SJSA1 (cell line): Measurements from ENCODE around the gene OVOL3. TPM values are rescaled to one million over a fixed set of nuclear protein-coding genes. Genes with fewer than 3 reads are reported as not detected.

ENCODE experiments used
- DNase-seq, 2 experiments: peaks; one replicate each; pipeline ENCODE4 v3.0.0-alpha.2; 2015 to 2020; ENCODE audit warnings: low spot score in 2 of 2, low read depth in 1 of 2
- H3K27ac ChIP-seq: fragments of 250-450 bp; sonication (Bioruptor Pico); 2 replicates; pipeline ENCODE4 v1.5.1; 2020; ENCODE audit warnings: mild to moderate bottlenecking, moderate library complexity
- H3K27me3 ChIP-seq: fragments of 250-450 bp; sonication (Bioruptor Pico); replicated peaks from 2 replicates; pipeline ENCODE4 v1.5.1; 2020; ENCODE audit warnings: mild to moderate bottlenecking, moderate library complexity
- H3K36me3 ChIP-seq: fragments of 250-450 bp; sonication (Bioruptor Pico); 2 replicates; pipeline ENCODE4 v1.5.1; 2020; ENCODE audit warnings: mild to moderate bottlenecking
- H3K4me1 ChIP-seq: fragments of 250-450 bp; sonication (Bioruptor Pico); replicated peaks from 2 replicates; pipeline ENCODE4 v1.6.1; 2021; ENCODE audit warnings: mild to moderate bottlenecking
- H3K4me3 ChIP-seq: fragments of 250-450 bp; sonication (Bioruptor Pico); 2 replicates; pipeline ENCODE4 v1.5.1; 2020; ENCODE audit warnings: mild to moderate bottlenecking
- H3K9me3 ChIP-seq: fragments of 250-450 bp; sonication (Bioruptor Pico); replicated peaks from 2 replicates; pipeline ENCODE4 v1.5.1; 2020; ENCODE audit warnings: mild to moderate bottlenecking
- total RNA-seq: library from RNA; depleted of rRNA; stranded (reverse); fragments of >200 nt; shearing (Covaris generic); gene quantifications from 2 replicates; pipeline ENCODE4 v1.2.3, GENCODE V29; 2014

The OVOL3 gene
- total RNA-seq, 1 experiment from 2014 or later, result not detected

DNA sequence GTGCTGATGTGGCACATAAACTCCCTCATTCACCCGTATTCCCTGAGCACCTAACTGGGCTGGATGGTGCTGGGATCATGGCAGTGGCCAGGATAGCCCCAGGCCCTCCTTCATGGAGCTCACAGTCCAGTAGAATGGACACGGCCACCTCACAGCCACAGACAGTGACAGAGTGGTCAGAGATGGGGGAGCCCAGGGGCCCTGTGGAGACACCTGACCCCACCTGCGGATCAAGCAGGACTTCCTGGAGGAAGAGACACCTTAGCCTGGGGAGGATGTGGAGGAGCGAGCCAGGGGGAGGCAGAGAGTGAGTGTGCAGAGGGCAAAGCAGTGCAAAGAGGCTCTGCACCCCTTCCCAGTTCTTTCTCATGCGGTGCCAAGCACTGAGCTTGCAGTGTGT is 21.1 kb upstream of the OVOL3 start:
- DNase-seq, result no peak
- H3K9me3 ChIP-seq, result no peaks in the 10 kb centered on the region
- H3K27me3 ChIP-seq, result no peaks in the 10 kb centered on the region
- no peak overlapping the region for H3K27ac ChIP-seq
- no peak overlapping the region for H3K4me3 ChIP-seq
- H3K4me1 ChIP-seq, result no peaks in the 10 kb centered on the region
- peaks cover 83% of the 10 kb centered on the region for H3K36me3 ChIP-seq

DNA sequence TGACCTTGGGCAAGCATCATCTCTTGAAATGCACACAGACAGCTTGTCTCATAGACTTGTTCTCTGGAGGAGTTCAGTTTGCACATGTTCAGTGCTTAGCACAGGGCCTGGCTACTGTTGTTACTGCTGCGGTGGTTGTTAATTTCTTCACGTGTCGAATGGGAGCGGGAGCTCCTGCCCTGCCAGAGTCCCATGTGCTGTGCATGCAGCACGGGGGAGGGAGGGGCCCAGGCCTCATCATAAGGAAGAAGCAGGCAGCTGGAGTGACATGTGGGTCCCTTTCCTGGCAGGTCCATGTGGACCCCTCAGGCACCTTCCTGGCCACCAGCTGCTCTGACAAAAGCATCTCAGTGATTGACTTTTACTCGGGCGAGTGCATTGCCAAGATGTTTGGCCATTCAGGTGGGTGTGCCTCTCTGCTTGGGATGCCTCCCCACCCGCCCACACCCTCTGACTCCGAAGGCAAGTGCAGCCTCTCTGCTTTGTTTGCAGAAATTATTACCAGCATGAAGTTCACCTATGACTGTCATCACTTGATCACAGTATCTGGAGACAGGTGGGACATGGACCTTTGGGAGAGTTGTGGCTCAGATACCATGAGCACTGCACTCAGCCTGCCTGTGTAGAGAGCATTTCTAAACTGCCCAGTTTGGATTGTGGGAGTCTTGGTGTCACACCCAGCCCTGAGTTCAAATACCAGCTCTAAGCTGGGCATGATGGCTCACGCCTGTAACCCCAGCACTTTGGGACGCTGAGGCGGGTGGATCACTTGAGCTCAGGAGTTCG is 19.8 kb upstream of the OVOL3 start:
- H3K4me1 ChIP-seq, result no peaks in the 10 kb centered on the region
- H3K27ac ChIP-seq, result no peak overlapping the region
- no peak for DNase-seq
- peaks cover 85% of the 10 kb centered on the region for H3K36me3 ChIP-seq
- no peaks in the 10 kb centered on the region for H3K9me3 ChIP-seq
- H3K27me3 ChIP-seq, result no peaks in the 10 kb centered on the region
- no peak overlapping the region for H3K4me3 ChIP-seq

DNA sequence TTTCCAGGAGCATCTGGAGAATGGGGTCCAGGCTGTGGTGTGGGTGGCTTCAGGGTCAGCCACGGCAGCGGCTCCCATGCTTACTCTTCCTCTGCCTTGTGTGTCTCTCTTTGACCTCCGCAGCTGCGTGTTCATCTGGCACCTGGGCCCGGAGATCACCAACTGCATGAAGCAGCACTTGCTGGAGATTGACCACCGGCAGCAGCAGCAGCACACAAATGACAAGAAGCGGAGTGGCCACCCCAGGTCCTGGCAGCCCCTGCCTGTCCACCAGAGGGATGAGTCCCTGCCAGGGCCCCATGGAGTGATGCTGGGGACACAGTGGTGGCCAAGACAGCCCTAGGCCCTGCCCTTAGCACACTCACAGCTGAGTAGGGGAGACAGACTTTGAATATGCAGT is 18.4 kb upstream of the OVOL3 start:
- Histone ChIP-seq H3K4me1 (no peaks in the 10 kb centered on the region), H3K9me3 (no peaks in the 10 kb centered on the region), H3K27me3 (no peaks in the 10 kb centered on the region), H3K27ac (no peak overlapping the region), H3K4me3 (no peak overlapping the region), H3K36me3 (peaks cover 85% of the 10 kb centered on the region)
- DNase-seq, result no peak

- H3K4me1 ChIP-seq, result no peaks in the 10 kb centered on the region
- no peak overlapping the region for H3K27ac ChIP-seq
- H3K36me3 ChIP-seq, result peaks cover 82% of the 10 kb centered on the region
- H3K27me3 ChIP-seq, result no peaks in the 10 kb centered on the region
- no peak overlapping the region for H3K4me3 ChIP-seq
- no peaks in the 10 kb centered on the region for H3K9me3 ChIP-seq
- DNase-seq, result no peak
These were observed 17.7 kb upstream of the OVOL3 start for GRCh38 chr19:36093146-36093662.

DNA sequence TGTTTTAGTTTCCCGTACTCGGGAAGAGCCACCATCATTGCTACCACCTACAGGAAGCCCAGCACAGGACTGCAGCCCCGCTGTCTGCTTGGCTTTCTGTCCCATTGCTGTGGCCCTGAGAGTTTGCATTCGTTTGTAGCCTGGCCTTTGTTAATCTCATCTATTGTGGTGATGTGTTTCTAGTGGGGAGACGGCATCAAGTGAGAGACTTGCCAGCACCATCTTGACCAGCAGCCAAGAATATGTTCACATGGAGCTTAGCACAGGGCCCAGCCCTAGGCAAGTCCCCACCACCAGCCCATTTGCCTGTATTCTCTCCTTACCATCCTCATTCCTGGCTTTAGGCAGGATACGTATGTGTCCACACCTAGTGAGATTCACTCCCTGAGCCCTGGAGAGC is 17.3 kb upstream of the OVOL3 start:
- DNase-seq, result no peak
- H3K27ac ChIP-seq, result no peak overlapping the region
- no peaks in the 10 kb centered on the region for H3K27me3 ChIP-seq
- peaks cover 82% of the 10 kb centered on the region for H3K36me3 ChIP-seq
- no peaks in the 10 kb centered on the region for H3K9me3 ChIP-seq
- no peak overlapping the region for H3K4me3 ChIP-seq
- no peaks in the 10 kb centered on the region for H3K4me1 ChIP-seq

GRCh38 chr19:36097036-36097435 is 13.9 kb upstream of the OVOL3 start:
- no peak overlapping the region for H3K4me3 ChIP-seq
- H3K9me3 ChIP-seq, result no peaks in the 10 kb centered on the region
- no peak for DNase-seq
- H3K27me3 ChIP-seq, result no peaks in the 10 kb centered on the region
- H3K27ac ChIP-seq, result no peak overlapping the region
- H3K4me1 ChIP-seq, result no peaks in the 10 kb centered on the region
- peaks cover 86% of the 10 kb centered on the region for H3K36me3 ChIP-seq

- no peaks in the 10 kb centered on the region for H3K9me3 ChIP-seq
- H3K4me1 ChIP-seq, result no peaks in the 10 kb centered on the region
- H3K36me3 ChIP-seq, result peaks cover 88% of the 10 kb centered on the region
- no peaks in the 10 kb centered on the region for H3K27me3 ChIP-seq
- DNase-seq, result no peak
- H3K27ac ChIP-seq, result no peak overlapping the region
- H3K4me3 ChIP-seq, result no peak overlapping the region
These were observed 11.7 kb upstream of the OVOL3 start for GRCh38 chr19:36099166-36099785.

- Histone ChIP-seq H3K9me3 (no peaks in the 10 kb centered on the region), H3K27me3 (no peaks in the 10 kb centered on the region), H3K36me3 (peaks cover 91% of the 10 kb centered on the region), H3K4me1 (no peaks in the 10 kb centered on the region), H3K4me3 (no peak overlapping the region), H3K27ac (no peak overlapping the region)
- no peak for DNase-seq
These were observed 10.5 kb upstream of the OVOL3 start for GRCh38 chr19:36100476-36100875.

- no peaks in the 10 kb centered on the region for H3K9me3 ChIP-seq
- peaks cover 94% of the 10 kb centered on the region for H3K36me3 ChIP-seq
- H3K27ac ChIP-seq, result no peak overlapping the region
- H3K4me1 ChIP-seq, result no peaks in the 10 kb centered on the region
- no peak overlapping the region for H3K4me3 ChIP-seq
- H3K27me3 ChIP-seq, result no peaks in the 10 kb centered on the region
- no peak for DNase-seq
These were observed 9.2 kb upstream of the OVOL3 start for GRCh38 chr19:36101550-36102327.

DNA sequence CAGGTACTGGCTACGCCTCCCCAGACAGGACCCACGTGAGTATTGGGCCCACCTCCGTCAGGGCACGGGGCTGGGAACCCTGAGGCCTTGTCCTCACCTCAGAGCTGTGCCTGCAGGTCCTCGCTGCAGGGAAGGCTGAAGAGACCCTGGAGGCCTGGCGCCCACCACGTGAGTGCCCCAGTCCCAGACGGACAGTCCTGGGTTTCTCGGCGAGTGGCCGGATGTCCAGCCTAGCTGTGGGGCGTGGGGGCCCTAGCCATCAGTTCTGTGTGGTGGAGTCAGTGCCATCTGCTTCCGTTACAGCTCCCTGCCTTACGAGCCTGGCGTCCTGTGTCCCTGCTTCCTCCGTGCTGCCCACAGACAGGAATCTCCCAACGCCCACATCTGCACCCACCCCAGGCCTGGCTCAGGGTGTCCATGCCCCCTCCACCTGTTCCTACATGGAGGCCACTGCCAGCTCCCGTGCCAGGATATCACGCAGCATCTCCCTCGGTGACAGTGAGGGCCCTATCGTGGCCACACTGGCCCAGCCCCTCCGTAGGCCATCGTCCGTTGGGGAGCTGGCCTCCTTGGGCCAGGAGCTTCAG is 7.8 kb upstream of the OVOL3 start:
- no peak overlapping the region for H3K4me3 ChIP-seq
- H3K36me3 ChIP-seq, result peaks cover 87% of the 10 kb centered on the region
- H3K27me3 ChIP-seq, result no peaks in the 10 kb centered on the region
- no peak overlapping the region for H3K27ac ChIP-seq
- no peaks in the 10 kb centered on the region for H3K4me1 ChIP-seq
- no peaks in the 10 kb centered on the region for H3K9me3 ChIP-seq
- no peak for DNase-seq

GRCh38 chr19:36103842-36104552 is 6.9 kb upstream of the OVOL3 start:
- Histone ChIP-seq H3K36me3 (peaks cover 80% of the 10 kb centered on the region), H3K27me3 (no peaks in the 10 kb centered on the region), H3K9me3 (no peaks in the 10 kb centered on the region), H3K27ac (no peak overlapping the region), H3K4me1 (no peaks in the 10 kb centered on the region), H3K4me3 (no peak overlapping the region)
- no peak for DNase-seq

DNA sequence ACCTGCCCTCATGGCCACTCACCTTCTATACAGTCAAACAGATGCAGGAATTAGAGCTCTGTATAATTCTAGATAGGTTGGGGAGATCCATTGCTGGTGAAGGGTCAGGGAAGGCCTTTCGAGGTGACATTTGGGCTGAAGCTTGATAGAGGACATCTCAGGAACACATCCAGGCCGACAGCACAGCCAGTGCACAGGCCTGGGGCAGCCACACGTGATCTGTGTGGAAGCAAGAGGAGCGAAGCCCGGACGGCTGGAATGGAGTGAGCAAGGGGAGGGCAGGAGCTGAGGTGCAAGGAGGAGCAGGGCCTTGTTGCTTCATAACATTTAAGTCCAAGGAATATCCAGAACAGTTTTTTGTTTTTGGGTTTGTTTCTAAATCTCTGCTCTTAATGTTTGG is 4.5 kb upstream of the OVOL3 start:
- H3K36me3 ChIP-seq, result peaks cover 61% of the 10 kb centered on the region
- H3K27ac ChIP-seq, result no peak overlapping the region
- H3K4me3 ChIP-seq, result no peak overlapping the region
- H3K9me3 ChIP-seq, result no peaks in the 10 kb centered on the region
- no peak for DNase-seq
- H3K27me3 ChIP-seq, result no peaks in the 10 kb centered on the region
- no peaks in the 10 kb centered on the region for H3K4me1 ChIP-seq

DNA sequence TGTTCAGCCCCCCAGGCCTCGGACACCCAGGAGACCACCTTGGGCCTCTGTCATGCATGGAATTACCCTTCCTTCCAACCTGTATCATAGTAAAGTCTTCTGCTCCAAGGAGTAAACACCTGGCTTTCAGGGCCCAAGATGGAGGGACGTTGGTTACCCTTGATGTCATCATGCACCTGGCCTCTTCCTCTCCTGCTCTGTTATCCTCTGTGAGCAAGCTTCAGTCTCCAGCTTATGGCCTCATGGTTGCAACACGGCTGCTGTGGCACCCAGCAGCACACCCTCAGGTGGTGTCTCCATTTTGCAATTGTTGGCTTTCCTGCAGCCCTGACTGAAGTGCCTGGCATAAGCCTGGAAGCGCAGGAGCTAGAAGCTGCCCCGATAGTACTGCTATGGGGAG is 4.0 kb upstream of the OVOL3 start:
- Histone ChIP-seq H3K9me3 (no peaks in the 10 kb centered on the region), H3K27ac (no peak overlapping the region), H3K36me3 (peaks cover 59% of the 10 kb centered on the region), H3K27me3 (no peaks in the 10 kb centered on the region), H3K4me3 (no peak overlapping the region), H3K4me1 (no peaks in the 10 kb centered on the region)
- DNase-seq, result no peak
